ENCODE data around the gene FAM83C.

GRCh38 chr20:35291654-35292503, at the start of gene FAM83C:
- TF ChIP-seq ZNF274 (IDR thresholded peaks at IDR 0.05; ENCODE audit: low read depth, low read length) (no peak), YY1 (IDR thresholded peaks at IDR 0.05; ENCODE audit: insufficient read depth, insufficient read length) (no peak), SUZ12 (IDR thresholded peaks at IDR 0.05; ENCODE audit: extremely low read depth, insufficient read depth, insufficient read length) (no peak)

All from NT2/D1 (cell line).